ENCODE results near the gene SDR39U1.

The SDR39U1 gene

DNA sequence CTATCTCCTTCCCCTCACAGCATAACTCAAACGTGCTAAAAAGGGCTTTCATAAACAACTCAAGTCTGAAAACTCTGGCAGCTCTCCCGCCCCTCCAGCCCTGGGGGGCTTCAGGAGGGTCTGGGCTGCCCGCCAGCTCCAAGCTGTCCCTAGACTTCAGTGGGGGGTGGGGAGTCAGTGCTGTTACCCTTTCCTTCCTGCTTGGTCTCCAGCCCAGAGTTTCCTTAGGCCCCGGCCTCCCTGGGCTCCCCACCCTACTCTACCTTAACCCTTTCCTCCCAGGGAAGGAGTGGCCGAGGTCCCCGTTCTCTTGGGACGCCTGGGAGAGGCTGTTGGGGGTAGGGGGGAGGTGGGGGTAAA lies 44.3 kb downstream of the SDR39U1 start:
- TF ChIP-seq, protein P1, sequence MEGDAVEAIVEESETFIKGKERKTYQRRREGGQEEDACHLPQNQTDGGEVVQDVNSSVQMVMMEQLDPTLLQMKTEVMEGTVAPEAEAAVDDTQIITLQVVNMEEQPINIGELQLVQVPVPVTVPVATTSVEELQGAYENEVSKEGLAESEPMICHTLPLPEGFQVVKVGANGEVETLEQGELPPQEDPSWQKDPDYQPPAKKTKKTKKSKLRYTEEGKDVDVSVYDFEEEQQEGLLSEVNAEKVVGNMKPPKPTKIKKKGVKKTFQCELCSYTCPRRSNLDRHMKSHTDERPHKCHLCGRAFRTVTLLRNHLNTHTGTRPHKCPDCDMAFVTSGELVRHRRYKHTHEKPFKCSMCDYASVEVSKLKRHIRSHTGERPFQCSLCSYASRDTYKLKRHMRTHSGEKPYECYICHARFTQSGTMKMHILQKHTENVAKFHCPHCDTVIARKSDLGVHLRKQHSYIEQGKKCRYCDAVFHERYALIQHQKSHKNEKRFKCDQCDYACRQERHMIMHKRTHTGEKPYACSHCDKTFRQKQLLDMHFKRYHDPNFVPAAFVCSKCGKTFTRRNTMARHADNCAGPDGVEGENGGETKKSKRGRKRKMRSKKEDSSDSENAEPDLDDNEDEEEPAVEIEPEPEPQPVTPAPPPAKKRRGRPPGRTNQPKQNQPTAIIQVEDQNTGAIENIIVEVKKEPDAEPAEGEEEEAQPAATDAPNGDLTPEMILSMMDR (conservative IDR thresholded peaks at IDR 0.05; ENCODE audit: low read length) = no peak
- no peak for DNase-seq (ENCODE audit: low read depth)
- H3K4me3 ChIP-seq (ENCODE audit: low read length) = peak overlapping the region; percentile 63

DNA sequence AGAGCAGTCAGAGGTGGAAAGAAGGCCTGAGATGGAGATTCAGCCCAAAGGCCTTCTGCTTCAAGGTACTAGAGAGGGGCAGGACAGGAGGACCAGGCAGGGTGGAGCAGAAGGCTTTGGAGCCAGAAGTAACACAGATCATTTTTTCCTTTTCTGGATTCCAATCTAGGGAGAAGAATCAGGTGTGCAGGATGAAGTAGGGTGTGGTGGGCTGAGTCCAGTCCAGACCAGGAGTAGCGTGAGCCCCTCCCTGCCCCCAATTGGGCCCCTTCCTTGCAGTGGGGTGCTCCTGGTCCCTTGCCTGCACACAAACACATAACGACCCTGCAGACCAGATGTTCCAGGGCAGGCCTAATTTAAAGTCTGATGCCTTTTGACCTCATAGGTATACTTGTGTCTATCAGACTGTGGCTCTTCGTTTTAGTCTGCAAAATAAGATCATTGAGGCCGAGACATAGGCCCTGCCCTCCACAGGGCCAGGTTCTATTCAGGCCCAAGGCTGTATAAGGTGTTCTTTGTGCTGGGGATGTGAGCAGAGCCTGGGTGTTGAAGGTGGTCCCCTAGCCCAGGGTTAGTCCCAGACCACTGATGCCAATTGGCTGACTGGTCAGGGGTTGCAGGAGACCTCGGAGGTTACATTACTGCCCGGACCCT lies 44.8 kb downstream of the SDR39U1 start:
- no peak overlapping the region for H3K4me3 ChIP-seq (ENCODE audit: low read length)
- TF ChIP-seq, protein P1 (conservative IDR thresholded peaks at IDR 0.05; ENCODE audit: low read length) = no peak
- DNase-seq (ENCODE audit: low read depth) = no peak

DNA sequence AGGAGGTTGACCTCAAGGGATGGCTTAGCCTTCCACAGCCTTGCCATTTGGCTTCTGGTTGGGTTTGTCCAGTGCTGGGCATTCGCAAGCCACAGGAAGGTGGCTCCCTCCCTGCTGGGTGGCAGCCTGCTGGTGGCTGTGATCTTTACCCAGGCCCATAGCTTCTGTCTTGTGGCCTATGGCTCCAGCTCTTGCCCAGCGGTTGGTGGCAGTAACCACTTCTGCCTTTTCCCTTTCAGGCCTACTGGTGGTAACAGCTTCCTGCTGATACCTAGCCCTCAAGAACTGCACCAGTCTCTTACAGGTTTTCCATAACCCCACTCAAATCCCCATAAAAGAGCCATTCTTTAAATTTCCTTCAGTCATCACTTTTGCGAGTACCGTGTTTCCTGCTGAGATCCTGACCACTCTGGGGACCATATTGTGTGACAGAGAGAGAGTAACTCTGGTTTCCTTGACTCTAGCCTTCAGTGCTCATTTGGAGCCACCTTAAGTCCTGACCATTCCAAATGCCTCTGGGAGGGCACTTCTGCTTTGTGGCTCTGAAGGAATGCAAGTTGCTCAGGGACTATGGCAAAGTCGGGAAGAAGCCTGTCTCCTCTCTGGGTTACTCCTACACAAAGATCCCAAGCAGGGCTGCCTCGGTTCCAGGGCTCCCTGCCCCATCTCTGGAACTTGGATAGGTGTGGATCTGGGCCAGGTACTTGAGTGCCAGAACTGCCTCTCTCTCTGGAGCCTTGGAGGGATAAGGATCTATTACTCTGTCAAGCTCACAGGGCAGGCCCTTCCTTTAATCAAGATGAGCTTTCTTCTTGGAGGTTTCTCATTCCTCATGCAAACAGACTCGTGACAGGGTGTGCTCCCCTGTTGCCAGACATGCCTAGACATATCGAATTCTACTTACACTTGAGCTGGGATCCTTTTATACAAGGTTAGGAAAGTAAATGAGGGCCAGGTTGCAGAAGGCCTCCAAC lies 46.7 kb downstream of the SDR39U1 start:
- no peak for DNase-seq (ENCODE audit: low read depth)
- TF ChIP-seq, protein P1 (conservative IDR thresholded peaks at IDR 0.05; ENCODE audit: low read length) = no peak
- no peak overlapping the region for H3K4me3 ChIP-seq (ENCODE audit: low read length)

DNA sequence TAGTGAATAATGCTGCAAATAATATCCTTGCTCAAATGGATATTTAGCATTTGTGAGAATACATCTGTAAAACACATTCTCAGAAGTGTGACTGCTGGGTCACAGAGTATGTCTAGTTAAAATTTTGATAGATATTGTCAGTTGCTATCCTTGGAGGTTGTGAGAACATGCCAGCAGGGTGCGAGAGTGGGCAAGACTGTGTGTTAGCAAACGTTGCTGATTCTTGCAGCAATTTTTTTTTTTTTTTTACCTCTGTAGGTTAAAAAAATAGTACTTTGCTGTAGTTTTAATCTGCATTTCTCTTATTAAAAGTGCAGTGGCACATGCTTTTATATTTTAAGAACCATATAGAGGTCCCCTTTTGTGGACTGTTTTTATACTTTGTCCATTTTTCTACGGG lies 48.3 kb downstream of the SDR39U1 start:
- DNase-seq (ENCODE audit: low read depth) = no peak
- TF ChIP-seq, protein P1 (conservative IDR thresholded peaks at IDR 0.05; ENCODE audit: low read length) = no peak
- no peak overlapping the region for H3K4me3 ChIP-seq (ENCODE audit: low read length)

DNA sequence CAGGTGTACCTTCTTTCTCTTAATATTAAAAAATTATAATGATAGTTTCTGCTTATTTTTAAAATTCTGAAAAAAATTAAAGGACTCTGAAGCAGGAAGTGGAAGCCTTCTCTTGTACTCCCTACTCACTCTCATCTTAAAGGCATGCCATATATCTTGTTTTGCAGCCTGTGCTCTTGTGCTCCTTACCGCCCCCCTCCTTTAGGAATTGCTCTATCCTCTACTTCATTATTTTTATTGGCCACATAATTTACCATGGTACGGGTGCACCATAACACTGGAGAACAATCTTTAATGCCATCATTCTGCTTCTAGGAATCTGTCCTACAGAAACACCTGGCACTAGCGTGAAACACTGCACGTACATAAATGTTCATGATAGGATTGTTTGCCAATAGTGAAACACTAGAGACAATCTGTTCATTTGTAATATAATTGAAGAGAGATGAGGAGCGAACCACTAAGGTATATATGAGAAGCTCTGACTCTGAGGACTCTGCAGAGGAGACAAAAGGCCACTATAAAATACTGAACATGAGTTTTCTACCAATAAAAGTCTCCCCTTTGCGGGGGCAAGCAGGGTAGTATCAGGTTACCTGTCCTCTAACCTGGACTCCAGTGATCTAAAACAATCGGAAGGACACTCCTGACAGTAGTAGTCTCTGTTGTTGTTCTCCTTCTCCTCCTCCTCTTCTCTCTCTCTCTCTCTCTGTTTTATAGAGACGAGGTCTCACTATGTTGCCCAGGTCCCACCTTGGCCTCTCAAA lies 50.1 kb downstream of the SDR39U1 start:
- DNase-seq (ENCODE audit: low read depth) = peak; percentile 42
- TF ChIP-seq, protein P1 (conservative IDR thresholded peaks at IDR 0.05; ENCODE audit: low read length) = peak; percentile 18; the same call in 1 of the 2 replicates
- no peak overlapping the region for H3K4me3 ChIP-seq (ENCODE audit: low read length)

DNA sequence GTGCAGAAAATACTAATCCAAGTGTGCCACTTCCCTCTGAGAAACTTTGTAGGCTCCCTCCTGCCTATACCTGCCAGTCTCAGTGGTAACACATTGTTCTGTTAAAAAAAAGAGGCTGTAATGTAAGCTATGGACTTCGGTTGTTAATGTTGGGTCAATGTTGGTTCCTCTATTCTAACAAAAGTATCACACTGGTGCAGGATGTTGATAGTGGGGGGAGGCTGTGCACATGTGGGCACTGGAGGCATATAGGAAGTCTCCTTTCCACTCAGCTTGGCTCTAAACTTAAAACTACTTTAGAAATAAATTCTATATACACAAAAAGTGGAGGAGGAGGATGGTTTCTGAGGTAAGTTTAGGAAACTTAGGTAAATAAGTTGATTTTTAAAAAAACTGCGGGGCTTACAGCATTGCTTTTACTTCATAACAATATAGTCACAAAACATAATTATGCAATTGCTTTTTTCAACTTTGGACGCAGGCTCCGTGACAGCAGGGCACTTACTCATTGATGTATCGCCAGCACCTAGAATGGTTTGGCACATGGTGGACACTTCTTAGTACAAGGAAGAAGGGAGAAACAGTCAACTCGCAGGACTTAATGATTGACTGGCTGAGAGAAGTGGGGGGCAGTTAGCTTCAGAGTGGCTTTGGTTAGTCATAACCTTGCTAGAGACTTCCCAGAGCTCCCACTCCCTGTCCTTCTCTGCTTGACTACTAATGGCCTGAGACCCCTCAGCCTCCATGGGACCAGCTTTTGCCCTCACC lies 51.7 kb downstream of the SDR39U1 start:
- no peak overlapping the region for H3K4me3 ChIP-seq (ENCODE audit: low read length)
- TF ChIP-seq, protein P1 (conservative IDR thresholded peaks at IDR 0.05; ENCODE audit: low read length) = no peak
- DNase-seq (ENCODE audit: low read depth) = no peak

All from AG10803 (cell line).